Activated gamma-delta T cell (primary cell): ENCODE measurements around the gene GMPPA.

ENCODE experiments used
- DNase-seq: peaks from one replicate; lab custom pipeline; 2025; lab: John Stamatoyannopoulos, UW

The GMPPA gene

GRCh38 chr2:219468410-219469185, 30.1 kb upstream of the GMPPA start:
- no peak for DNase-seq

GRCh38 chr2:219469186-219469724, 29.4 kb upstream of the GMPPA start:
- no peak for DNase-seq

GRCh38 chr2:219470429-219470828, 28.3 kb upstream of the GMPPA start:
- no peak for DNase-seq

DNA sequence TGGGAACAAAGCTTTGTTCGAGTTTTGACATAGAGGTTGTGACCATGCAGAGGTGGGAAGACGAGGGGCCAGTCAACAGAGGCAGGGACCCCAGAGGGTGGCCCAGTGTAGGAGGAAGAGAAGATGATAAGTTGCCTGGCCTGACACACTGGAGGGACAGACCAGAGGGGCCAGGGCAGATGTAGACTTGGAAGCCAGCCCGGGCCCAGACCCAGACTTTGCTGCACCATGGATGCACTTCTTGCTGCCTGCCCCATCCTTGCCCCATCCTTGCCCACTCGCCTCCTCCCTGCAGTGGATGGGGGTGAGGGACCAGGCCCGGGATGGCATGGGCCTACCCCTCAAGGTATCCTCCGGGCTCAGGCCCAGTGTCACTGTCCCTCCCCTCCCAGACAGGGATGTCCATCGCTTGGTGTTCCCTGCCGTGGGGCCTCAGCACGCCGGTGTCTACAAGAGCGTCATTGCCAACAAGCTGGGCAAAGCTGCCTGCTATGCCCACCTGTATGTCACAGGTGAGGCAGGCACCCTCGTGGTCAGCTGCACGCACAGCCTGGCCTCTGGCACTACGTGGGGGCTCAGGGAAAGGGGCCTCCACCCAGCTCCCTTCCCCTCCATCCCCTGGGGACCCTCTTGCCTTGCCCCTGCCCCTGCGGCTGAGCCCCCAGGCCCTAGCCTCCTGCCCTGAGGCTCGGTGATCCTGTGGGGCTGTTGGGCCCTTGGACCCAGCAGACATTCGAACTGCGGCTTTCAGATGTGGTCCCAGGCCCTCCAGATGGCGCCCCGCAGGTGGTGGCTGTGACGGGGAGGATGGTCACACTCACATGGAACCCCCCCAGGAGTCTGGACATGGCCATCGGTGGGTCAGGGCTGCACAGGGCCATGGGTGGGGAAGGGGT, 27.0 kb upstream of the GMPPA start:
- no peak for DNase-seq

GRCh38 chr2:219472629-219473187, 26.0 kb upstream of the GMPPA start:
- DNase-seq, result no peak

GRCh38 chr2:219473511-219473910, 25.2 kb upstream of the GMPPA start:
- DNase-seq, result no peak

- DNase-seq, result no peak
Measured at GRCh38 chr2:219474285-219475060, 24.2 kb upstream of the GMPPA start.

- DNase-seq, result no peak
Measured at GRCh38 chr2:219475278-219475677, 23.4 kb upstream of the GMPPA start.

DNA sequence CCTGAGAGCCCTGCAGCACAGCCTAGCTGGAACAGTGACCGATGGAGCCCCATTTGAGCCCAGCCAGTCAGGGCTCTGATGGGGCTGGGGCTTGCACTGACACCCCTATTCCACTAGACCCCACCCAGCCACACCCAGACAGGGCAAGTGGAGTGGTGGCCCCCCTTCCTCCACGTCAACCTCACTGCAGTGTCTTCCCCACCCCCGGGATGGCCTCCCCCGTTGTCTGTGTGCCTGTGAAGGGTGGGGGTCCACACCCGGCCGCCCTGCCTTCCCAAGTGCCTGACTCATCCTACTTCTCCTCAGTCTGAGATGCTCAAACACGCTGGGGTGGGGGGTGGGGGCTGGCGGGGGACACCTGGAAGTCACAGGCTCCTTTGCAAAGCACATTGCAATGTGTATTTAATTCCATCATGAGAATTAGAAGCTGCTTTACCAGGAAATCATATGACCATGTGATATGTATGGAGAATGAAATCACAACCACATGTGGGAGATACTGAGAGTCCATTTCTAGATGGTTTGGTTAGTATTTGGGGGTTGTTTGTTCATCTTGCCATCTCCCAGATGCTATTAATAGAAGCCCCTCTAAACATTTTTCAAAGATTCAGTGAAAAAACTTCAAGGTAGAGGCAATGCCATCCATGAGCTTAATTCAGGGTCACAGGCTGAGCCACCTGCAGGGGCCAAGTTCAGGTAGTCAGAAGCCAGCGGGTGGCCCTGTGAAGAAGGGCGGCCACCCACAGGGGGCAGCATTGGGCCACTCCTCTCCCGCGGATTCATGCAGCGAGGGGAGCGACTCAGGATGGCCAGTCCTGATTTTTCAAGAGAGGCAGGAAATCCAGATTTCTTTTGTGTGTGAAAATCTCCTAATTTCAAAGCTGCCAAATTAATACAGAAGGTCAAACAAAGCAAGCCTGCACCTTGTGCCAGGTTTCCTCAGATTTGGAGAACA, 22.7 kb upstream of the GMPPA start:
- no peak for DNase-seq

DNA sequence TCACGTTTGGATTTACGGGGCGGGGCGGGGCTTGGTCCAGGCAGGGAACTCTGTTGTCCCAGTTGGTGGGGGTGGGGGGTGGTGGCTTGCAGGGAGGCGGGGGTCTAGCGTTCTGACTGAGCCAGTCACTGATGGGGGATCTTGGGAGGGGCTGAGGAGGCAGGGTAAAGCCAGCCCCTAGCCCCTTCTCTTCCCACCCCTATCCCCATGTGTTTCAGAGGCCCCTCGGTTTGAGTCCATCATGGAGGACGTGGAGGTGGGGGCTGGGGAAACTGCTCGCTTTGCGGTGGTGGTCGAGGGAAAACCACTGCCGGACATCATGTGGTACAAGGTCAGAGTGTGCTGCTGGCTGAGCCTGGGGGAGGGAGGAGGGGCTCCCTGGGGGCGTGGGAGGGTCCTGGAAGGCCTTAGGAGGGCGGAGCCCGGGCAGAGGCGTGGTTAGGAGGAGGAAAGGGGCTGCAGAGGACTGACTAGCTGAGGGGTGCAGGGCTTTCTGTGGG, 22.0 kb upstream of the GMPPA start:
- no peak for DNase-seq

- DNase-seq, result no peak
Measured at GRCh38 chr2:219477179-219477578, 21.5 kb upstream of the GMPPA start.

DNA sequence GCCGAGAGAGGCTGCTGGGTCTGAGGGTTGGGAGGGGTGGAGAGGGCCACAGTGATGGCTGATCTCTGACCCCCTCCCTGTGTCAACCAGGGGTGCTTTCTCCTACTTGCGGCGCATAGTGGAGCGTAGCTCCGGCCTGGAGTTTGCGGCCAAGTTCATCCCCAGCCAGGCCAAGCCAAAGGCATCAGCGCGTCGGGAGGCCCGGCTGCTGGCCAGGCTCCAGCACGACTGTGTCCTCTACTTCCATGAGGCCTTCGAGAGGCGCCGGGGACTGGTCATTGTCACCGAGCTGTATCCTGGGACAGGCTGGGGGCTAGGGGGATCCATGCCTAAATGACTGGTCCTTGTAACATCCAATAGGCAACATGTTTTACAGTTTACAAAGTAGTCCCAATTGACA, 20.9 kb upstream of the GMPPA start:
- DNase-seq, result no peak

GRCh38 chr2:219478916-219479315, 19.8 kb upstream of the GMPPA start:
- no peak for DNase-seq

GRCh38 chr2:219480004-219480403, 18.7 kb upstream of the GMPPA start:
- DNase-seq, result no peak

GRCh38 chr2:219482674-219483405, 15.9 kb upstream of the GMPPA start:
- DNase-seq, result no peak

DNA sequence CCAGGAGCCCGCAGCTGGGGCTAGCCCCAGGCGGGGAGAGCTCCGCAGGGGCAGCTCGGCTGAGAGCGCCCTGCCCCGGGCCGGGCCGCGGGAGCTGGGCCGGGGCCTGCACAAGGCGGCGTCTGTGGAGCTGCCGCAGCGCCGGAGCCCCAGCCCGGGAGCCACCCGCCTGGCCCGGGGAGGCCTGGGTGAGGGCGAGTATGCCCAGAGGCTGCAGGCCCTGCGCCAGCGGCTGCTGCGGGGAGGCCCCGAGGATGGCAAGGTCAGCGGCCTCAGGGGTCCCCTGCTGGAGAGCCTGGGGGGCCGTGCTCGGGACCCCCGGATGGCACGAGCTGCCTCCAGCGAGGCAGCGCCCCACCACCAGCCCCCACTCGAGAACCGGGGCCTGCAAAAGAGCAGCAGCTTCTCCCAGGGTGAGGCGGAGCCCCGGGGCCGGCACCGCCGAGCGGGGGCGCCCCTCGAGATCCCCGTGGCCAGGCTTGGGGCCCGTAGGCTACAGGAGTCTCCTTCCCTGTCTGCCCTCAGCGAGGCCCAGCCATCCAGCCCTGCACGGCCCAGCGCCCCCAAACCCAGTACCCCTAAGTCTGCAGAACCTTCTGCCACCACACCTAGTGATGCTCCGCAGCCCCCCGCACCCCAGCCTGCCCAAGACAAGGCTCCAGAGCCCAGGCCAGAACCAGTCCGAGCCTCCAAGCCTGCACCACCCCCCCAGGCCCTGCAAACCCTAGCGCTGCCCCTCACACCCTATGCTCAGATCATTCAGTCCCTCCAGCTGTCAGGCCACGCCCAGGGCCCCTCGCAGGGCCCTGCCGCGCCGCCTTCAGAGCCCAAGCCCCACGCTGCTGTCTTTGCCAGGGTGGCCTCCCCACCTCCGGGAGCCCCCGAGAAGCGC, 15.0 kb upstream of the GMPPA start:
- no peak for DNase-seq

- no peak for DNase-seq
Measured at GRCh38 chr2:219484343-219485200, 14.1 kb upstream of the GMPPA start.

DNA sequence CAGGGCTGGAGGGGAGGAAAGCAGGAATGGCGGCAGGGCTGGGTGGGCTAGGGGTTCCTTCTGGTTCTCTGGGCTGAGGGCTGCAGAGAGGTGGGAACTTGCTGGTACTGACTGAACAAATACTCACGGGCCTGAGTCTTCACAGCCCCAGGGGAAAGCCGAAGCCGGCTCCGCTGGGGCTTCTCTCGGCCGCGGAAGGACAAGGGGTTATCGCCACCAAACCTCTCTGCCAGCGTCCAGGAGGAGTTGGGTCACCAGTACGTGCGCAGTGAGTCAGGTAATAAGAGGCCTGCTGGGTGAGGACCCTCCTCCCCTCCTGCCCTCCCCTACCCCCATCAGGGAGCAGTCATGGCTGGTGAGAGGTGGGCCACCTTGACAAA, 13.5 kb upstream of the GMPPA start:
- no peak for DNase-seq
